Testis (tissue), 2 donors: Measurements from ENCODE around the gene ZNF738.

Source experiments
- CTCF ChIP-seq, 3 experiments: fragments of 450-650 bp in 2 of 3; fragments of 200-600 bp in 1 of 3; sonication (generic) in 1 of 3; IDR thresholded peaks; one replicate each; pipeline ENCODE4 v1.5.1; 2016 to 2019; ENCODE audit warnings: antibody characterized with exemption in 3 of 3, mild to moderate bottlenecking in 2 of 3, moderate library complexity in 1 of 3
- POLR2A ChIP-seq: fragments of 450-650 bp; IDR thresholded peaks from one replicate; pipeline ENCODE4 v1.6.1; 2017; ENCODE audit warnings: antibody characterized with exemption, mild to moderate bottlenecking, moderate library complexity

GRCh38 chr19:21383980-21384582 is 25.3 kb downstream of the ZNF738 start:
- TF ChIP-seq CTCF (IDR thresholded peaks at IDR 0.05) (no peak), POLR2A (no peak)
